Nephron (organoid): ENCODE data around the gene ZNF777.

Experiments used
- H3K27ac Mint-ChIP-seq, 3 experiments: 2 replicates each; pipeline ENCODE4 v1.8.0; 2020; ENCODE audit warnings: mixed read lengths in 3 of 3, mild to moderate bottlenecking in 2 of 3, moderate library complexity in 1 of 3
- H3K27me3 Mint-ChIP-seq: 2 replicates; pipeline ENCODE4 v1.8.0; 2021; ENCODE audit warnings: low read depth, mild to moderate bottlenecking, moderate library complexity, mixed read lengths
- H3K36me3 Mint-ChIP-seq: 2 replicates; pipeline ENCODE4 v1.8.0; 2020; ENCODE audit warnings: low read depth, mixed read lengths
- H3K4me1 Mint-ChIP-seq: 2 replicates; pipeline ENCODE4 v1.8.0; 2020; ENCODE audit warnings: mixed read lengths
- H3K4me3 Mint-ChIP-seq, 3 experiments: 2 replicates each; pipeline ENCODE4 v1.8.0; 2020; ENCODE audit warnings: mild to moderate bottlenecking in 3 of 3, mixed read lengths in 3 of 3, moderate library complexity in 2 of 3
- H3K9me3 Mint-ChIP-seq: 2 replicates; pipeline ENCODE4 v1.8.0; 2020; ENCODE audit warnings: mixed read lengths
- CTCF ChIP-seq, 3 experiments: fragments of 200-600 bp; sonication (generic); IDR thresholded peaks; one replicate each; pipeline ENCODE4 v1.5.0; 2021; ENCODE audit warnings: antibody characterized with exemption in 3 of 3; ENCODE audit not compliant: unreplicated experiment in 3 of 3

Gene ZNF777

GRCh38 chr7:149500201-149500600, 39.3 kb upstream of the ZNF777 start:
- Mint-ChIP-seq H3K27me3 (peaks cover 17% of the 10 kb centered on the region), H3K4me3 (peak overlapping the region; percentile 55 to 71 (median 68)), H3K36me3 (peaks cover under 1% of the 10 kb centered on the region), H3K27ac (no peak overlapping the region), H3K9me3 (peaks cover 7% of the 10 kb centered on the region), H3K4me1 (peaks cover 17% of the 10 kb centered on the region)
- TF ChIP-seq CTCF (IDR thresholded peaks at IDR 0.05; ENCODE audit: unreplicated experiment in 3 of 3) = no peak

GRCh38 chr7:149498811-149499210, 37.9 kb upstream of the ZNF777 start:
- no peaks in the 10 kb centered on the region for H3K9me3 Mint-ChIP-seq
- H3K4me3 Mint-ChIP-seq = peak overlapping the region; percentile 19 to 82 (median 68)
- H3K27ac Mint-ChIP-seq = no peak overlapping the region
- TF ChIP-seq CTCF (IDR thresholded peaks at IDR 0.05; ENCODE audit: unreplicated experiment in 3 of 3) = no peak
- H3K36me3 Mint-ChIP-seq = peaks cover 13% of the 10 kb centered on the region
- H3K4me1 Mint-ChIP-seq = peaks cover 21% of the 10 kb centered on the region
- peaks cover 17% of the 10 kb centered on the region for H3K27me3 Mint-ChIP-seq

GRCh38 chr7:149497467-149498261, 36.8 kb upstream of the ZNF777 start, which contains the start of gene ZNF746:
TSS of gene ZNF746 (minus strand) at chr7:149497809. CDS start at chr7:149497536, 273 bp downstream.
- Mint-ChIP-seq H3K4me1 (peaks cover 21% of the 10 kb centered on the region), H3K4me3 (peak within 1 kb of the TSS; percentile 98 to 99 (median 99)), H3K9me3 (no peaks in the 10 kb centered on the region), H3K36me3 (peaks cover 24% of the 10 kb centered on the region), H3K27me3 (peaks cover 21% of the 10 kb centered on the region), H3K27ac (peak within 1 kb of the TSS; percentile 90 to 98 (median 97))
- peak; percentile 48 to 58 (median 50) for TF ChIP-seq CTCF (IDR thresholded peaks at IDR 0.05; ENCODE audit: unreplicated experiment in 3 of 3)

- H3K9me3 Mint-ChIP-seq = no peaks in the 10 kb centered on the region
- H3K27ac Mint-ChIP-seq = peak overlapping the region; percentile 90 to 98 (median 97)
- H3K4me3 Mint-ChIP-seq = peak overlapping the region; percentile 98 to 99 (median 99)
- no peak for TF ChIP-seq CTCF (IDR thresholded peaks at IDR 0.05; ENCODE audit: unreplicated experiment in 3 of 3)
- H3K4me1 Mint-ChIP-seq = peaks cover 21% of the 10 kb centered on the region
- H3K36me3 Mint-ChIP-seq = peaks cover 30% of the 10 kb centered on the region
- peaks cover 21% of the 10 kb centered on the region for H3K27me3 Mint-ChIP-seq
These were observed 36.0 kb upstream of the ZNF777 start for GRCh38 chr7:149496642-149497391.

- H3K9me3 Mint-ChIP-seq = no peaks in the 10 kb centered on the region
These were observed 35.2 kb upstream of the ZNF777 start for GRCh38 chr7:149495785-149496641.

More at GRCh38 chr7:149495785-149496641, 35.2 kb upstream of the ZNF777 start:
- Mint-ChIP-seq H3K27me3 (peaks cover 20% of the 10 kb centered on the region), H3K4me3 (peak overlapping the region; percentile 98 to 99 (median 99)), H3K36me3 (peaks cover 35% of the 10 kb centered on the region), H3K4me1 (peaks cover 21% of the 10 kb centered on the region), H3K27ac (peak overlapping the region; percentile 90 to 98 (median 97))
- no peak for TF ChIP-seq CTCF (IDR thresholded peaks at IDR 0.05; ENCODE audit: unreplicated experiment in 3 of 3)
